GM21576 (cell line): ENCODE data around the gene SERPINF2.
"Not testable (repeated sequence)": the region's sequence is repeated elsewhere in the genome, so short reads cannot be mapped to it uniquely, and the experiment has no call there.

Experiments
- ATAC-seq: cut with Tn5 transposase; IDR thresholded peaks from one replicate; pipeline ENCODE4 v1.9.1; 2021; ENCODE audit warnings: mild to moderate bottlenecking, moderate library complexity; ENCODE audit not compliant: unreplicated experiment

SERPINF2 gene

DNA sequence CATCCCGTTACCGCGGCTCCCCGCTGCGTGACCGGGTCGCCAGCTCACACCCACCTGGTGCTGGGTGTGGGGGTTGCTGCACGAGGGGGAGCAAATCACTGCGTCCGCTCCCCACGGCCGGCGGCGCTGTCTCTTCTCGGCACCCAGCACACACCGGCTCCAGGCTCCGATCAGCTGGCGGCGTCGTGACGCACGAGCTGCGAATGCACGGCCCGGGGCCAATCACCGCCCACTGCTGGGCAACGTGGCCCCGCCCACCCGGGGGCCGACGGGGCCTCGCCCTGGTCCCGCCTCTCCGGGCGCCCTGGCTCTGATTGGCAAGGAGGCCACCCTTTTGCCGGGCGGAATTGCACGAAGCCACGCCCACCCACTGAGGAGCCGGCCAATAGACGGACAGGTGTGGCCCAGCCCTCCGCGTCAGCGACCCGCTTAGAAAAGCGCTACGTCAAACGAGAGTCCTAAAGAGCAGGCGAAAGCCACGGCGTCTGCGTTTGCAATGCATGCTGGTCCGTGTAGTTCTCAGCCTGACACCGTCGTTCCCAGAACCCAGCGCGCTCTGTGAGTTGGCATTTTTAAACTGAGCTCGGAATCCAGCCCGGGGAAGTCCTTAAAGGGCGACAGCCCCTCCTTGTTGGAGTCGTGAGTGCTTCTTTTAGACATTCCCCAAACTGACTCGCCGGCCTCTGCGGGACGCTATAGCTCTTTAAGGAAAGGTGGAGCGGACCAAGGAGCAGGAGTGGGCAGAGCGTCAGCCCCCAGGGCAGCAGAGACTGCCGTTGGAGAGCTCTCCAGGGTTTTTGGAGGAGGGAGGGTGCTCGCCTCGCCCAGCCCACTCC is 26.4 kb upstream of the SERPINF2 start:
- ATAC-seq = peak; percentile 73

DNA sequence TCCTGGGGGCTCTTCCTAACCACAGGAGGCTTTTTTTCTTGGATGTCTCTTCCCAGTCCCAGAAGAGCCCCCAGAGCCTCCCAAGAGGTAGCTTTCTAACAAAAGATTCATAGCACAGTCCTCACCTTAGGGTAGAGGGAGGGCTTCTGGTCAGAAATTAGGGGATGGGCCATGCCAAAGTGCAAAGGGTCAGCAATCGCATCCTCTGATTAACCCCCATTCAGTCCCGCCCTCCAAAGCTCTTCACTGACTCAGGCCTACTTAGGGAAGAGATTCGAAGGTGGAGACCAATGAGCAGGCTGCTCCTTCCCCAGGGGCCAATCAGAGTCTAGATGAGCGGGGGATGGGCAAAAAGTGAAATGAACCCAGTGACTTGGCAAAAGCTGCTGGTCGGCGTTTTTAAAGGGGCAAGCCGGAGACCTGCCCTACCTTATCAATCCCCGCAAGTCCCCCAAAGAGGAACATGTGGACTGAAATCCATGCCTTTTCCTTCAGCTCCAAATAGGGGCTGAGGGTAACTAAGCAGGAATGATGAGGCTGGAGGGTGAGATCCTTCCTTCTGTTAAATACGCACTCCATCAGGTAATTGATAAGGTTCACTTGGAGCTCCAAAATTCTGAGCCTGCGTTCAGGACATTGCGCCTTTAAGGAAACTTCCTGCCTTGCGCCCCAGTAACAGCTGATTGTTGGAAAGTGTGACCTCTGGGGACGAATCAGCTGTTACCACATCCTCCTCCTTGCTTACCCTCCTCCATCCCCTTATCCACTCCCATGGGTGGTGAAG is 25.6 kb upstream of the SERPINF2 start:
- ATAC-seq = peak; percentile 37

DNA sequence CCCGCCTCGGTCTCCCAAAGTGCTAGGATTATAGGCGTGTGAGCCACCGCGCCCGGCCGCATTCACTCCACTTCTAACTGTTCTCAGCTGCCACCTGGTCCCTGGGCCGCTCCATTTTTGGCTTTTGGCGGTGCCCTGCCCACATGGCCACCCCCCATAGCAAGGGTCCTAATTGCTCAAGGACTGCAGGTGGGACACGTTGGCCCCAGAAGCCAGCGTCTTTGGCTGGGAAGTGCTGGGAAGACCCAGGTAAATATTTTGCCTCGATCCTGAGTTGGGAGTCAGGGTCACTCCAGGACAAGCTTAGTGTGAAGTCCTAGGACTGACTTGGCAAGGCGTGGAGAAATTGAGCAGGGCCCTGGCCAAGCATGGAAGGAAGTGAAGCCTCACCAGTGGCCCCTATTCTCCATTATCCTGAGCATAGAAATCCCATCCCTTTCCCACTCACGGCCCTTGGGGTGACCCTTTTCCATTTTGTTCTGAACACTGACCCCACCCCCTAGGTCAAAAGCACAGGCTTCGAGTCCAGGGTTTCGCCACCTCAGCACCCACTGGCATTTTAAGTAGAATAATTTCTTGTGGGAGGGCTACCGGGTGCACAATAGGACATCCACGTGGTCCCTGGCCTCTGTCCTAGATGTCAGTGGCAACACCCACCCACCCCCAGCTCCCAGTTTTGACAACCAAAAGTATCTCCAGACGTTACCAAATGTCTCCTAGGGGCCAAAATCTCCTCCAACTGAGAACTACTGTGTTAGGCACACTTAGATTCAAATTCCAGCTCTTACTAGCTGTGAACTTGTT is 24.1 kb upstream of the SERPINF2 start:
- no peak for ATAC-seq

- ATAC-seq = no peak
These were observed 21.8 kb upstream of the SERPINF2 start for GRCh38 chr17:1720856-1721386.

GRCh38 chr17:1722022-1722421 is 20.6 kb upstream of the SERPINF2 start:
- not testable (repeated sequence) for ATAC-seq

GRCh38 chr17:1724351-1724868 is 18.3 kb upstream of the SERPINF2 start, which contains the start of gene WDR81:
WDR81 (plus strand) TSS chr17:1724704; CDS start chr17:1724960, 256 bp downstream.
- ATAC-seq = no peak

GRCh38 chr17:1724869-1725641 is 17.6 kb upstream of the SERPINF2 start:
- no peak for ATAC-seq

- no peak for ATAC-seq
These were observed 16.8 kb upstream of the SERPINF2 start for GRCh38 chr17:1725642-1726511.

GRCh38 chr17:1726626-1727257 is 15.9 kb upstream of the SERPINF2 start:
- no peak for ATAC-seq

GRCh38 chr17:1727258-1727789 is 15.3 kb upstream of the SERPINF2 start:
- no peak for ATAC-seq

DNA sequence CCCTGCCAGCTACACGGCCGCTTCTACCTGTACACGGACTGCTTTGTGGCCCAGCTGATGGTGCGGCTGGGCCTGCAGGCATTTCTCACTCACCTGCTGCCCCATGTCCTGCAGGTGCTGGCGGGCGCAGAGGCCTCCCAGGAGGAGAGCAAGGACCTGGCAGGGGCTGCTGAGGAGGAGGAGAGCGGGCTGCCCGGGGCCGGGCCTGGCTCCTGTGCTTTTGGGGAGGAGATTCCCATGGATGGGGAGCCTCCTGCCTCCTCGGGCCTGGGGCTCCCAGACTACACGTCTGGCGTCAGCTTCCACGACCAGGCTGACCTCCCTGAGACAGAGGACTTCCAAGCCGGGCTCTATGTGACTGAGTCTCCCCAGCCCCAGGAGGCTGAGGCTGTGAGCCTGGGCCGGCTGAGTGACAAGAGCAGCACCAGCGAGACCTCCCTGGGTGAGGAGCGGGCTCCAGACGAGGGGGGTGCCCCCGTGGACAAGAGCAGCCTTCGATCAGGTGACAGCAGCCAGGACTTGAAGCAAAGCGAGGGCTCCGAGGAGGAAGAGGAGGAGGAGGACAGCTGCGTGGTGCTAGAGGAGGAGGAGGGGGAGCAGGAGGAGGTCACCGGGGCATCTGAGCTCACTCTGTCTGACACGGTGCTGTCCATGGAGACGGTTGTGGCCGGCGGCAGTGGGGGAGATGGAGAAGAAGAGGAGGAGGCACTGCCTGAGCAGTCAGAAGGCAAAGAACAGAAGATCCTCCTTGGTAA is 14.6 kb upstream of the SERPINF2 start:
- ATAC-seq = no peak

DNA sequence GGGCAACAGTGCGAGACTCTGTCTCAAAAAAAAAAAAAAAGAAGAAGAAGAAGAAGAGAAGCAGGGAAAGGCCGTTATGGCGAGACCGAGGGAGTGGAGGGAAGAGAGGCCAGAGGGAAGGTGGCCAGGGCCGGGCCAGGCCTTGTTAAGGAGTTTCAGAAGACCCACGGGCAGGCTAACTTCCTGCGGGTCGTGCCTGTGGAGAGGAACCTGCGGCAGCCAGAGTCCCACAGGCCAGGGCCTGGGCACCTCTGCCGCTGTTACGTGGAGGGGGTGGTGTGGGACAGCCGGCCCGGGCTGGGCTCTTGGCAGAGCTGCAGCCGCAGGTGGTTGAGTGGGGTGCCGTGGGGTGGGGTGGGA is 12.7 kb upstream of the SERPINF2 start:
- no peak for ATAC-seq

GRCh38 chr17:1730326-1731193 is 12.1 kb upstream of the SERPINF2 start:
- ATAC-seq = no peak

DNA sequence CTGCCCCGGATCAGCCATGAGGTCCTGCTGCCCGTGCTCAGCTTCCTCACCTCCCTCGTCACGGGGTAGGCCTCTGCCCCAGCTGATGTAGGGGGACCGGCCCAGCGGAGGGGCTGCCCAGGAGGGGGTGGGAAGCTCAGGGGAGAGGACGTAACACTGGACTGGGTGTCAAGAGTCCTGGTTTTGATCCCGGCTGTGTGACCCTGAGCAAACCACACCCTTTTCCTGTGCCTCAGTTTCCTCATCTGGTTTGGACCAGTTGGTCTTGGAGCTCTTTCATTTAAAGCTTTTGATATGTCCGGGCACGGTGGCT is 11.5 kb upstream of the SERPINF2 start:
- no peak for ATAC-seq

DNA sequence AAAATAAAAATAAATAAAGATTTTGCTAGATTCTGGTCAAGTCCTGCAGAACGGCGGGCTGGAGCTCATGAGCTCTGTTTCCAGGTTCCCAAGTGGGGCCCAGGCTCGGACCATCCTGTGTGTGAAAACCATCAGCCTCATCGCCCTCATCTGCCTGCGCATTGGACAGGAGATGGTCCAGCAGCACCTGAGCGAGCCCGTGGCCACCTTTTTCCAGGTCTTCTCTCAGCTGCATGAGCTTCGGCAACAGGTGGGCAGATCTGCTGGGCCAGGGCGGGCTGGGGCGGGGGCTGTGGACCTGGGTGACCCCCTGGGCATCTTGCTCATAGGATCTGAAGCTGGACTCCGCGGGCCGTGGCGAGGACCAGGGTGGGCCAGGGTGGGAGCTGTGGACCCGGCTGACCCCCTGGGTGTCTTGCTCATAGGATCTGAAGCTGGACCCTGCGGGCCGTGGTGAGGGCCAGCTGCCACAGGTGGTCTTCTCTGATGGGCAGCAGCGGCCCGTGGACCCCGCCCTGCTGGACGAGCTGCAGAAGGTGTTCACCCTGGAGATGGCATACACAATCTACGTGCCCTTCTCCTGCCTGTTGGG is 10.3 kb upstream of the SERPINF2 start:
- ATAC-seq = no peak

GRCh38 chr17:1732833-1733321 is 9.8 kb upstream of the SERPINF2 start:
- no peak for ATAC-seq
